ENCODE data around the gene MBD4. TPM values are rescaled to one million over a fixed set of nuclear protein-coding genes. Genes with fewer than 3 reads are reported as not detected.
"Not testable (repeated sequence)": the region's sequence is repeated elsewhere in the genome, so short reads cannot be mapped to it uniquely, and the experiment has no call there.

The MBD4 gene
- total RNA-seq, 1 donor from 2014 or later, result 34.7 TPM

DNA sequence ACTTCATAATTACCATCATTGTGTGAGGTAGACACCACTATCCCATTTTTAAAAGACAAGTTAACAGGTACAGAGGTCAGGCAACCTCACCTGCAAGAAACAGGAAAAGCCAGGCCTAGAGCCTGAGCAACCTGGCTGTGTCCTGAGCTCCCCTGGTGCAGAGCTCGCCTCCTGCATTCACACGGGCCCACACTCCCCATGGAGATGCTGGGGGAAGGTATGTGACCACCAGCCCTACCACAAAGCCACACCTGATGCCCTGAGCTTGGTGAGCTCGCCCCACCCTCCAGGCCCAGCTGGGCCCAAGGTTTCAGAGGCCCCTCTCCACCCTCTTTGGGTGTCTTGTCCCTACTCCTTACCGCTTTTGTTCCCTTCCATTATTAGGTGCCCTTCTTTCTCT lies 10.1 kb downstream of the MBD4 start:
- DNase-seq (ENCODE audit: low read depth), result no peak

DNA sequence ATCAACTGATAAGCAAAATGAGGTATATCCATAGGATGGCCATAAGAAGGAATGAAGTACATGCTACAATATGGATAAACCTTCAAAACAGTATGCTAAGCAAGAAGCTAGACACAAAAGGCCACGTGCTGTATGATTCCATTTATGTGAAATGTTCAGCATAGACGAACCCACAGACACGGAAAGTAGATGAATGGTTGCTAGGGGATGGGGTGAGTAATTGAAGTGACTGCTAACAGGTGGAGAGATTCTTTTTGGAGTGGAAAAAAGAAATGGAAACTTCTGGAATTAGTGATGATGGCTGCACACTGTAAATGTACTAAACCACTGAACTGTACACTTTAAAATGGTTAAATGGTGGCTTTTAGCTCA lies 10.7 kb downstream of the MBD4 start:
- DNase-seq (ENCODE audit: low read depth), result no peak

DNA sequence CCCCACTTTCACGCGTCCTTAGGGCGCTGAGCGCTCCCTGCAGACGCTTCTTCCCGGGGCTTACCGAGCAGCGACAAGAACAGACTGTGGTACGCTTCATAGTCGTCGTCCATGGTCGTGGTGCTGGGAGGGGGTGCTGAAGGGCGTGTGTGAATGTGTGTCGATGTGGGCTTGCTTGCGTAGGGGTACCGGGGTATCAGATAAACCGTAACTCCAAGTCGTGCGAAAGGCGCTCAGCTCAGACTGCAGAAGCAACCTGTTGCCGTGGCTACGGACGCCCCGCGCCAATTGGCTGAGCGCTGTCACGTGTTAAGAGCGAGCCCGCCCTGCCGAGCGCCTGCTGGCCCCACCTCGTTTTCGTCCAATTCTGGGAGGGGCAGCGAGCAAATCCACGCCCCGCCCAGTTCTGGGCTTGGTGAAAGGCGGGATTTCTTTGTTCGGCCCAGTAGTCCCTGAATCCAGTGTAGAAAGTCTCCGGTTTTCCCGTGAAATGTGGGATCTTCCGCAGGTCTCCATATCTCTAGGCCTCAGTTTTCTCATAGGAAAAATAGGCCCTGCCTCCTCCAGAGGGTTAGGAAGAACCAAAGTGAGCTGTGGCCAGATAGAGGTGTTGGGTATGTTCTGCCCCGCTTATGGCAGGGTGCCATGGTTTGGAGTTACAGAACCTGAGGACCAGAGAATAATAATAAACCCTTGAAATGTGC lies 11.2 kb downstream of the MBD4 start, which contains the start of gene EFCAB12:
Gene EFCAB12, minus strand, starts transcription at position 261 of the 704 bp plus-strand sequence. Its CDS starts 148 bp downstream, at position 113.
- peak; percentile 81 for DNase-seq (ENCODE audit: low read depth)

DNA sequence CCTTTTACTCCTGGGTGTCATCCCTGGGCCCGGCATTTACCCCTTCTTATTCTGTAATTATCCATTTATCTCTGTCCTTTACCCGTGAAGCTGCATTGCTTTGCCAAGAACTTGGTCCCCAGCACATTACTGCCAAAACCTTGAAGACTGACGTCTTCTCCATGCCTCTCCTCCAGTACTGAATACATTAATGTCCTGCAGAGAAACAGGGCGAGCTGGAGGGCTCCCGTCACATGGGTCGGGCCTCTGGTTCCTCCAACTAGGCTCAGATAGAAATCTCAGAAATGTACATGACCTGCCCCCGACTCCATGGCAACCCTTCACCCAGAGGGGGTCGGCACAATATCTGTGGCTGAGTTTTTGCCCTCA lies 11.8 kb downstream of the MBD4 start:
- DNase-seq (ENCODE audit: low read depth), result no peak

DNA sequence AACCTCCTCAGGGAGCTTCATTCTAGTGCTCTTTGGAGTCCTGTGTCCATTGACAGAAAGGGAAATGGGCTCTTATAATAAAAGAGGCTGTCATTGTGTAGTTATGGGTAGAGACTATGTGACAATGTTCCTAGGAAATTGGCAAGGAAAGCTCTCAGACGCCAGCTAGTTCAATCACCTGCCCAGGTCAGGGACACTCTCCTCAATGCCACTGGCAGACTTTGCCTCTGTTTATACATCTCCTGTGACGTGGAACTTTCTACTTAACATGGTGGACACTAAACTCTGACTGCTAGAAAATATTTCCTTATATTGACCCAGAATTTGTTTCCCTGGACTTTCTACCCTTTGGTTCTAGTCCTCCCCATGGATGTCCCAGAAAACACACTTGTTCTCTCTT lies 14.1 kb downstream of the MBD4 start:
- no peak for DNase-seq (ENCODE audit: low read depth)

DNA sequence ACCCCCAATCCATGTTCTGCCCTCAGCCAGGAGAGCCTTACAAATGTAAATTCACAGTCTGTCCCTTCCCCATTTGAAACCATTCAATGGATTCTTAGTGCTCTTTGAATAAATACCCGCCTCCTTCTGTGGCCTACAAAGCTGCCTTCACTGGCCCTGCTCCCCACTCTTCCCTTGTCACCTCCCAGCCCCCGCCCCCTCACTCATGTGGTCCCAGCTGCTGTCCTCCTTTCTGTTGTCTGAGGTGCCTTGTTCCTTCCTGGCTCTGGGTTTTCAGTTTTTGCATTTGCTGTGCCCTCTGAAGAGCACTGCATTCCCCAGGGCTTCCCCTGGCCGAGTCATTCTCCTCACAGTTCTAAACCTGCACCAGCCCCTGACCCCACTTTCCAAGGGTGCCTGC lies 14.5 kb downstream of the MBD4 start:
- DNase-seq (ENCODE audit: low read depth), result no peak

DNA sequence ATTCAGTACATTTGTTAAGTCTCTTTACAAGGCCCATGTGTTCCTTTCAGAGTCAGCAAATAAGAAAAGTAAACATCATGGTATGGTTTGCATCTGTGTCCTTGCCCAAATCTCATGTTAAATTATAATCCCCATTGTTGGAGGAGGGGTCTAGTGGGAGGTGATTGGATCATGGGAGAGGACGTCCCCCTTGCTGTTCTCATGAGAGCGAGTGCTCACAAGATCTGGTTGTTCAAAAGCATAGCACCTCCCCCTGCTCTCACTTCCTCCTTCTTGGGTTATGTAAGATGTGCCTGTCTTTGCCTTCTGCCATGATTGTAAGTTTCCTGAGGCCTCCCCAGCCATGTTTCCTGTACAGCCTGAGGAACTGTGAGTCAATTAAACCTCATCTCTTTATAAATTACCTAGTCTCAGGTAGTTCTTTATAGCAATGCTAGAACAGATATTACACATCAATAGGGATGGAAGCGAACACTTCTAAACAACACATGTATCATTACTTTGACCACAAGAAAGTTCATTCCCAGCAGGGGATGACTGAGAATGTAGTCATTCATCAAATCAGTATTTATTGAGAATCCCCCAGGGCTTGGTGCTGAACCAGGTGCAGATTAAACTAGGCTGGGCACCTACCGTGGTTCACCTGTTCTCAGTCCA lies 15.4 kb downstream of the MBD4 start:
- peak; percentile 34 for DNase-seq (ENCODE audit: low read depth)

DNA sequence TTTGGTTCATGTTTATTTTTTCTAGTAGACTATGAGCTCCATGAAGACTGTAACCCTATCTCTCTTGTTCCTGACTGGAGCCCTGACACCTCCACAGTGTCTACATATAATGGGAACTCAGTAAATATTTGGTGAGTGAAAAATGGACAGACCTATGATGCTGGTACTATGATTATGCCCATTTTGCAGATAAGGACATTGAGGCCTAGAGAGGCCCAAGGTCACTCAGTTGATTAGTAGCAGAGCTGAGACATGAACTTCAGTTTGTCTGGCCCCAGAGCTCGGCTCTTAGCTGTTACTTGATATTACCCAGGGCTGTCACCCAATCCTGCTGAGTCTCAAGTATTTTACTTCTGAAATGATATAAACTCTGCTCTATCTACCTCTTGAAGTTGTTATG lies 16.9 kb downstream of the MBD4 start:
- DNase-seq (ENCODE audit: low read depth), result no peak

DNA sequence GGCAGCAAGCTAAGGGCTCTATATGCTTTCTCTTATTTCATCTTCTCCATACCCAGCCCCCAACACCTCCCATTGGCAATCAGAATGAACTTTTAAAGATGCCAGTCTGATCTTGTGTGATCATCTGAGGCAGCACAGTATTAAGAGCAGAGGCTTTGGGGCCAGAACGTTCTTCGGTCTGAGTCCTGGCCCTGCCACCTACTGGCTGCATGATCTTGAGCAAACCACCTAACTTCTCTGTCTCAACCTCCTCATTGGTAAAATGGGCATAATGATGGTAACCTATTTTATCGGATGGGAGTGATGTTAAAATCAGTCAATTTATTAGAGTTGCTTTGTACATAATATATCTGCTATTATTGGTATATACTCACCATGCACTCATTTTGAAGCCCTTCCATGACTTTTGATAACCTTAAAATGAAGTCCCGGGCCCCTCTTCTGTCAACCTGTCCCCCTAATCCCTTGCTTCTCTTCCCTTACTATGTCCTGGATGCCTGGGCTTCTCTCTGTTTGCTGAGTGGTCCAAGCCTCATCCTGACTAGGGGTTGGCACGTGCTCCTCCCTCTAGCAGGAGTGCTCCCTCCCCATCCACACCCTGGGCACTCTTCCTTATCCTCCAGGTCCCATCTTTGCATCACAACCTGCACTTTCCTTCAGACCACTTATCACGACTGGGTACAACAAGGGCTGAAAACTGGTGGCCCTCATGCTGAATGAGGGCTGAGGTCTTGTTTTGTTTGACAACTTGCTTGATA lies 17.6 kb downstream of the MBD4 start:
- DNase-seq (ENCODE audit: low read depth), result no peak

DNA sequence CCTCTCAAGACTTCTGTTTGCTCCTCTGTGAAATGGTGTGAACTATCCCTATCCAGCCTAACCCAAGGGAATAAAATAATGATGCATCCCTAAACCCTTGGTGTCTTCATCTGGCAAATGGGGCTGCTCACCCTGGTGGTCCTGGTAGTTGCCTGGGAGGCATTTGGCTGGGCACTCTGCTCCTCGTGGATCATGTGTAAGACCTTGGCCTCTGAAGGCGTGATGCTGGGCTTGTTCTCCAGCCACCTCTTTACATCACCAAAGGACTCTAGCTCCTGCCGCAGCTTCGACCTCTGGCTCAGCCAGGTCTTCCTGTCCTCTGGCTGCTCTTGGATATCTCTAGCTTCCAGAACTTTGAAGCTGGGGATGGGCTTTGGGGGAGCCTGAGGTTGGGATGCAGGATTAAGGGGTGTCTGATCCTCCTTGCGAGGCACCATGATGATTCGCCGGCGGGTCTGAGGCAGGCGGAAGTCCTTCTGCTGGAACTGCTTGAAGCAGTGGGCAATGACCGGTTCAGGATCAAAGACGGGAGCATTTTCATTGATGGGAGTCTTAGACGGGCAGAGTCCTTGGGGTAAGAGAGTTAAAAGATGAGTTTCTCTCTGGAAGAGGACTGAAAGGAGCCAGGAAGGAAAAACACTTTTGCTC lies 18.4 kb downstream of the MBD4 start:
- DNase-seq (ENCODE audit: low read depth), result no peak

DNA sequence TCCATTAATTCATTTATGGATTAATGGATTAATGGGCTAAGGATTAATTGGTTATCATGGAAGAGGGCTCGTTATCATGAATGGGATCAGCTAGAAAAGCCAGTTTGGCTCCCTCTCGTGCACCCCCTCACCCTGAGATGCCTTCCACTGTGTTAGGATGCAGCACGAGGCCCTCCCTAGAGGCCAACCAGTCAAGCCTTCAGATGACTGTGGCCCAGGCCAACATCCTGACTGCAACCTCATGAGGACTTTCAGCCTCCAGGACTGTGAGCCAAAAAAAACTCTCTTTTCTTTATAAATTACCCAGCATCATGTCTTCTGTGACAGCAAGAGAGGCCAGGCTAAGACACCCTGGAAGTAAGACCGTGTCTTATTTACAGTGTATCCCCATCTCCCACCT lies 20.3 kb downstream of the MBD4 start:
- no peak for DNase-seq (ENCODE audit: low read depth)

DNA sequence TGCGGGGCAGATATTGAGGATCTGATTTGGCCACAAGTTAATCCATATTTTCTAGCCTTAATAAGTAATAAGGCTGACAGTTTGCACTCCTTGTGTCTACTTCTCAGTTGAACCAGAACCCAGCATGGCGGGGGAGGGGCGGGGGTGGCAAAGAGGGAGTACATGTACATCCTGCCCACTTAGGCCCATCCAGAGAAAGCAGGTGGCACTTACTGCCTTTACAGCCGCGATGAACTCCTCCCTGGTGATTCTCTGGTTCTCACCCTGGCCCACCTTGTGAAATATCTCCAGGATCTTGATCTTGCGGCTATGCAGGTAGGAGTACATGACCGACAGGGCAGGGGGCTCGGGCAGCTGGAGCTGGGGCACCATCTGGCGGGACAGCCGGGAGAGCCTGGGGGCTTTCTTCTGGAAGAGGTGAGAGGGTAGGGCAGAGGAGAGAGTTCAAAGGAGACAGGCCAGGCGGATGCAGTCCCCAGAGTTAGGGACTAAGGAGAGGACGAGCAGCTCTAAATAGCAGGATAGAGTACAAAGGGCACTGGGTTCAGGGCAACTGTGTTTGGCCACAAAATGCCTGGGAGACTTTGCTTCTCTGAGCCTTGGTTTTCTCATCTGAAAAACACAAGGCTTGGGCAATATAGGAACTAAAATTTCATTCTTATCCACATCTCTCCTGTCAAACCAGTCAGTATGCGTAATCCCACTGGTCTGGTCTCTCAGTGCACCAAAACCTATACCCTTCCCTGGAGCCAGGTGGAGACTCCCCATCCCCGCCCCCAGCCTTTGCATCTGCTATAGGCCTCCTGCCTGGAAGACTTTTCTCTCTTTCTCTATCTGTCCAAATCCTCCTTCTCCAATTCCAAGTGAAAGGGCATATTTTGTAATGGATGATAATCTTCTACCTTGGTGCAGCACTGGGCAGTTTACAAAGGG lies 21.4 kb downstream of the MBD4 start:
- no peak for DNase-seq (ENCODE audit: low read depth)

DNA sequence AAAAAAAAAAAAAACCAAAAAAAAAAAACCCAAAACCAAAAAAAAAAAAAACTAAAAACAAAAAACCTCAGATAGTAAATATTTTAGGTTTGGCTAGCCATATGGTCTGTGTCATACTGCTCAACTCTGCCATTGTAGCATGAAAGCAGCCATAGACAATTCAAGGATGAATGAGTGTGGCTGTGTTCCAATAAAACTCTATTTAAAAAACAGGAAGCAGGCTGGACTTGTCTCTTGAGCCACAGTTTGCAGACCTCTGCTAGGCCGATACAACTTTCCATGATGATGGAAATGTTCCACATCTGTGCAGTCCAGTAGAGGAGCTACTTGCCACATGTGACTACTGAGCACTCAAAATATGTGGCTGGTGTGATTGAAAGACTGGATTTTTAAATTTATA lies 22.4 kb downstream of the MBD4 start:
- DNase-seq (ENCODE audit: low read depth), result peak; percentile 36

DNA sequence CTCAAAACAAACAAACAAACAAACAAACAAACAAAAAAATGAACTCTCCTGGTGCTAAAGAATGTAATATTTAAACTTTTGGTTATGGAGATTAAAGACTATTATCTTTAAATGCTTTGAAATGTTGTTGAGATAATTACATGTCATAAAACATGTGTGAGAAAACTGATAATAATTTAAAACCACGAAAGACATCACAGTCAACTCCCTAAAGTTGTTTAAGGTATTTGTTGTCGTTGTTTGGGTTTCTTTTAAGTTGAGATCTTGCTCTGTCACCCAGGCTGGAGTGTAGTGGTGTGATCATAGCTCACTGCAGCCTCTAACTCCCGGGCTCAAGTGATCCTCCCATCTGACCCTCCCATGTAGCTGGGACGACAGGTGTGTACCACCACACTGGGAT lies 23.3 kb downstream of the MBD4 start:
- DNase-seq (ENCODE audit: low read depth), result no peak

DNA sequence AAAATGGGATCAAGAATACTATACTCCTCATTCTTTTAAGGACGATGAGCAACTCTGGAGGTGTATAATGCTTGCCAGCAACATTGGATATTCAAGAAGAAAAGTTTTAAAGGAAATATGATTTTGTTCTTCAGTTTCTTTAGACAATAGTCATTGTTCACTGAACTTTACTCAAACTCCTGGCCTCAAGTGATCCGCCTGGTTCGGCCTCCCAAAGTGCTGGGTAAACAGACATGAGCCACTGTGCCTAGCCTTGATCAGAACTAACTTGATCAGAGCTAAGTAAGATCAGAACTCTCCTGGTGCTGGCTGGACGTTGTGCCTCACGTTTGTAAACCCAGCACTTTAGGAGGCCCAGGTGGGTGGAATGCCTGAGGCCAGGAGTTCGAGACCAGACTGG lies 23.9 kb downstream of the MBD4 start:
- DNase-seq (ENCODE audit: low read depth), result no peak

DNA sequence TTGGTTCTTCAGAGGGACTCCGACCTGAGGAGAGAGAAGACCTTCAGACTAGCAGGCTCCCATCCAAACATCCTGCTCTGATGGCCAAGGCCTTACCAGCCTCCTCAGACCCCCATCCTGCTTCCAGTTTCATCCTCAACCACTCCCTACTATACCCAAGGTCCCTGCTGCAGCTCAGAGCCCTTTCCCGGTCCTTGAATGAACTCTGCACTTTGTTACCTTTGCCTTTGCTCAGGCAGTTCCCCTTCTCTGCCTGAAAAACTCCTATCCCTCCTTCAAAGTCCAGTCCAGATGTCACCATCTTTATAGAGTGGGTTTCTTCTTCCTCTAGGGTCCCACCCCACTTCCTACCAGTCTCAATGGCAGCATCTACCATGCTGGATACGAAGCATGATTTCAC lies 24.4 kb downstream of the MBD4 start:
- DNase-seq (ENCODE audit: low read depth), result no peak

DNA sequence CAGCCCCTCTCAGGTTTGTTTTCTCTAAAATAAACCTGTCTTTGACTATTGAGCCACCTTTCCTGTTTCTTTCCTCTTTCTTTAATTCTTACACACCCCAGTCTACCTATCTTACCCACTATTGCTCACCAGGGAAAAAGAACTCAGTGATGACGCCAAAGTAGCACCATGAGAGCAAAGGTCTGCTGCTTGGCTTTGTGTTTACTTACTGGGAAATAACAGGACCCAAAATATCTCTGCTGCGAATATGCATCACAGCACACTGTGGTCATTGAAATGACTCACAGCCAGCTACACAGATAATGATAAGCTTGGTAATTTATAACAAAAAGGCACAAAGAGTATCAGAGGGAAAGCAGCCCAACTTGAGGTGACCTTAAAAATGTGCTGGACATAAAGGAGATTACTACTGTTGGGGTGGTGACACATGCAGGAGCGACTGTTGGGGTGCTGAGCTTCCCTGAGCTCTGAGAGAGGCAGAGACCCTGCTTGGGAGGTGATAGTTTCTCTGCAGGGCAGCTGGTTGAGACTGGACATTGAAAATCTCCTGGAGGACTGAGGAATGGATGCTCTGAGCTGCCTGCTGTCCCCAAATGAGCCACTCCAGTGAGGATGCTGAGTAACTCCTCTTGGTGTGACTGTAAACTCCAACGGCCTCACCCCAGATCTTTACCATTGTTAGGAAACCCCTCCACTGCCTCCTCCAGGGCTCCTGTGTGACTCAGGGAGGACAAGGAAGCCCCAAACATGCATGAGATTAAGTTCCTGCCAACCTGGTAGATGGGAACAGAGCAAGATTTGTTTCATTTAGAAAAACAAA lies 25.9 kb downstream of the MBD4 start:
- peak; percentile 97 for DNase-seq (ENCODE audit: low read depth)

DNA sequence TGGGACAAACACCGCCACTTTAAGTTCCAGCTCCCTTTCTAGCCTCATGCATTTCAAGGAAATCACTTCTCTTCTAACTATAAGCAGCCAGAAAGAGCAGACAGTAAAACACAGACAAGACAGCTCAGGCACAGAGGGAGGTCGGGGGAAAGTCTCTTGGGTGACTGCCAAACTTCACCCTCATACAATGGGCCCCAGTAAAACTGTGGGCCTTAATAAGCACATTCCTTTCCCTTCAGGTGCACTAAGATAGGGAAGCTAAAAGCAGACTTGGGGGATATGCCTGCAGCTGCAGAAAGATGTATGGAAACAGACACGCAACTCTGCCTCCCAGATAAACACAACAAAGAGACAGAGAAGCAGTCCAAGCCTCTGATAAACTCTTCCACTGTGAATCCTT lies 26.5 kb downstream of the MBD4 start:
- not testable (repeated sequence) for DNase-seq (ENCODE audit: low read depth)

DNA sequence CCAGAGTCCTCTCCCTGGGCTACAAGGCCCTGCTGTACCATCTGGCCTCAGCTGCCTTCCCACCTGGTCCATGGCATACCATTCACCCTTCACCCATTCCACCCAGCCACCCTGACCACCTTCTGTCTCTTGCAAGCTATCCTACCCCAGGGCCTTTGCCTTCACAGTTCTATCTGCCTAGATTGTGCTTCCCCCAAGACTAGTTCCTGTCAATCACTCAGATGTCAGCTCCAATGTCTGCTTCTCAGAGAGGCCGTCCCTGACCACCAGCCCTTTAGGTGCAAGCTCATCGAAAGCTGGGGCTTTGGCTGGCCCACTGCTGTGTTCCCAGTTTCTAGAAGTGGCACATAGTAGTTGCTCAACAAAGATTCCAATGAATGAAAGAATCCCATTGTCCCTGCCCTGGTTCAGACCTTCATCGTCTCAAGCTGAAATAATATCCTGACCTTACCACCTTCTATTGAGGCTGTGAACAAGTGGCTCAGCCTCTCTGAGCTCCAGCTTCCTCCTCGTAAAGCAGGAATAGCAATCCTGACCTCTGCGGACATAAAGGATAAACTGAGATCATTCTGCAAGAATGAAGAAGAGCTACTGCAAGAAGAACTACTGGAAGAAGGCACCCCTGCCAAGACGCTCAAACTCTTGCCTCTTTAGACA lies 27.1 kb downstream of the MBD4 start:
- DNase-seq (ENCODE audit: low read depth), result no peak

DNA sequence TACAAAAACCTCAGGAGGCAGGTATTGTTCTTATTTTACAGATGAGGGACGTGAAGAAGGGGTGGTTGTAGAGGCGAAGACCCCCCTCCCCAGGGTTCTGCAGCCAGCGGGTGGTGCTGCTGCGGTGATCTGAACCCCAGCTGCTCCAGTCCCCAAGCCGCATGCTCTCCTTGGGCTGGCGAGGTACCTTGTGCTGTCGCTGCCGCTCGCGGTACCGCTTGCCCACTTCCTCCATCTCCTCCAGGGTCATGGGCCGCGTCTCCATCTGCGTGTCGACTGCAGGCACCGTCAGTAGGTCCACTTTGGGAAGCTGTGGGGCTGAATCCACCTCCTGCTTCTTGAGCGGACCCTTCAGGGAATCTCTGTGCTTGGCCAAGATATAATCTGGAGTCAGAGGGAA lies 28.8 kb downstream of the MBD4 start:
- no peak for DNase-seq (ENCODE audit: low read depth)
